ENCODE results near the gene UTP20.
A peak's percentile ranks its signal among the peaks of the same experiment; 100 is the strongest.

UTP20 gene

GRCh38 chr12:101280006-101280505, at the start of gene UTP20:
Gene UTP20, plus strand, starts transcription at chr12:101280105. Its CDS starts 178 bp downstream, at chr12:101280283.
- DNase-seq (ENCODE audit: low read depth), result peak; percentile 91

- no peak for DNase-seq (ENCODE audit: low read depth)
Measured at GRCh38 chr12:101230547-101230946, 49.4 kb upstream of the UTP20 start.

- DNase-seq (ENCODE audit: low read depth), result no peak
Measured at GRCh38 chr12:101231636-101232035, 48.3 kb upstream of the UTP20 start.

GRCh38 chr12:101235686-101236085, 44.2 kb upstream of the UTP20 start:
- no peak for DNase-seq (ENCODE audit: low read depth)

GRCh38 chr12:101238306-101238705, 41.6 kb upstream of the UTP20 start:
- DNase-seq (ENCODE audit: low read depth), result no peak

GRCh38 chr12:101238800-101239329, 41.0 kb upstream of the UTP20 start:
- DNase-seq (ENCODE audit: low read depth), result no peak

GRCh38 chr12:101243074-101243473, 36.8 kb upstream of the UTP20 start:
- no peak for DNase-seq (ENCODE audit: low read depth)

GRCh38 chr12:101243616-101244015, 36.3 kb upstream of the UTP20 start:
- no peak for DNase-seq (ENCODE audit: low read depth)

GRCh38 chr12:101256266-101256665, 23.6 kb upstream of the UTP20 start:
- DNase-seq (ENCODE audit: low read depth), result no peak

- DNase-seq (ENCODE audit: low read depth), result no peak
Measured at GRCh38 chr12:101257357-101257756, 22.5 kb upstream of the UTP20 start.

- no peak for DNase-seq (ENCODE audit: low read depth)
Measured at GRCh38 chr12:101267111-101267510, 12.8 kb upstream of the UTP20 start.

- DNase-seq (ENCODE audit: low read depth), result no peak
Measured at GRCh38 chr12:101276433-101276832, 3.5 kb upstream of the UTP20 start.

GRCh38 chr12:101277443-101277842, 2.5 kb upstream of the UTP20 start:
- no peak for DNase-seq (ENCODE audit: low read depth)

GRCh38 chr12:101287357-101287756, 7.5 kb downstream of the UTP20 start:
- DNase-seq (ENCODE audit: low read depth), result no peak

- no peak for DNase-seq (ENCODE audit: low read depth)
Measured at GRCh38 chr12:101297661-101298060, 17.8 kb downstream of the UTP20 start.

GRCh38 chr12:101298426-101298825, 18.5 kb downstream of the UTP20 start:
- DNase-seq (ENCODE audit: low read depth), result no peak

- DNase-seq (ENCODE audit: low read depth), result no peak
Measured at GRCh38 chr12:101299346-101299745, 19.4 kb downstream of the UTP20 start.

- no peak for DNase-seq (ENCODE audit: low read depth)
Measured at GRCh38 chr12:101299931-101300330, 20.0 kb downstream of the UTP20 start.

- no peak for DNase-seq (ENCODE audit: low read depth)
Measured at GRCh38 chr12:101302741-101303140, 22.8 kb downstream of the UTP20 start.

GRCh38 chr12:101305226-101305779, 25.4 kb downstream of the UTP20 start:
- DNase-seq (ENCODE audit: low read depth), result no peak

GRCh38 chr12:101305794-101306193, 25.9 kb downstream of the UTP20 start:
- no peak for DNase-seq (ENCODE audit: low read depth)

- DNase-seq (ENCODE audit: low read depth), result no peak
Measured at GRCh38 chr12:101322480-101322879, 42.6 kb downstream of the UTP20 start.

GRCh38 chr12:101323255-101323654, 43.4 kb downstream of the UTP20 start:
- no peak for DNase-seq (ENCODE audit: low read depth)

- no peak for DNase-seq (ENCODE audit: low read depth)
Measured at GRCh38 chr12:101325590-101325989, 45.7 kb downstream of the UTP20 start.

Data from activated T-helper 9 cell treated with anti-CD3 and anti-CD28 coated beads, Interleukin-2, amount 50 U/mL, for 16 hours (primary cell).